PC-9 (cell line): ENCODE data around the gene SLC22A3. TPM values are rescaled to one million over a fixed set of nuclear protein-coding genes. Genes with fewer than 3 reads are reported as not detected.
"Not testable (repeated sequence)": the region's sequence is repeated elsewhere in the genome, so short reads cannot be mapped to it uniquely, and the experiment has no call there.

Source experiments
- BruUV-seq: library from RNA; stranded (reverse); fragments of 400-500 nt; replicated peaks from 2 replicates; lab custom pipeline; 2021; lab: Mats Ljungman, UMichigan
- CTCF ChIA-PET: fragments of 300-600 bp; sonication (Branson Sonifier 250); formaldehyde crosslinking; loops from one replicate; lab custom pipeline; 2022; ENCODE audit warnings: antibody characterized with exemption; lab: Charles Lee
- POLR2A ChIA-PET: fragments of 300-600 bp; sonication (Branson Sonifier 250); formaldehyde crosslinking; loops from one replicate; lab custom pipeline; 2022; ENCODE audit warnings: antibody characterized with exemption; ENCODE audit not compliant: unreplicated experiment; lab: Charles Lee
- DNase-seq, 2 experiments: peaks; one replicate each; pipeline versions ENCODE4 v3.0.0 to v3.0.0-alpha.2; 2015 to 2022; ENCODE audit warnings: mixed read lengths in 1 of 2
- H2AFZ ChIP-seq: fragments of 200-600 bp; sonication (generic); 2 replicates; pipeline ENCODE4 v1.8.1; 2017; ENCODE audit warnings: antibody characterized with exemption
- H3F3A ChIP-seq: fragments of 200-600 bp; sonication (generic); 2 replicates; pipeline ENCODE4 v1.8.1; 2017; ENCODE audit warnings: antibody characterized with exemption, mild to moderate bottlenecking, low read depth; ENCODE audit not compliant: insufficient read depth
- H3K27ac ChIP-seq: fragments of 200-600 bp; sonication (generic); 2 replicates; pipeline ENCODE4 v1.6.1; 2016; ENCODE audit warnings: mixed run types
- H3K27me3 ChIP-seq: fragments of 200-600 bp; sonication (generic); 2 replicates; pipeline ENCODE4 v1.6.1; 2016; ENCODE audit warnings: low read depth, mixed run types; ENCODE audit not compliant: insufficient read depth
- H3K36me3 ChIP-seq: fragments of 200-600 bp; sonication (generic); 2 replicates; pipeline ENCODE4 v1.6.1; 2016; ENCODE audit warnings: low read depth, mixed run types
- H3K4me1 ChIP-seq: fragments of 200-600 bp; sonication (generic); replicated peaks from 2 replicates; pipeline ENCODE4 v1.6.1; 2016; ENCODE audit warnings: mixed run types; ENCODE audit not compliant: insufficient read depth
- H3K4me2 ChIP-seq: fragments of 200-600 bp; sonication (generic); 2 replicates; pipeline ENCODE4 v1.6.1; 2017; ENCODE audit warnings: mixed run types
- H3K4me3 ChIP-seq: fragments of 200-600 bp; sonication (generic); 2 replicates; pipeline ENCODE4 v1.6.1; 2016; ENCODE audit warnings: mixed run types
- H3K79me2 ChIP-seq: fragments of 200-600 bp; sonication (generic); 2 replicates; pipeline ENCODE4 v1.6.1; 2017; ENCODE audit warnings: low read depth, mixed run types
- H3K9me2 ChIP-seq: fragments of 200-600 bp; sonication (generic); 2 replicates; pipeline ENCODE4 v1.8.1; 2017; ENCODE audit warnings: mild to moderate bottlenecking; ENCODE audit not compliant: insufficient read depth
- H3K9me3 ChIP-seq: fragments of 200-600 bp; sonication (generic); 2 replicates; pipeline ENCODE4 v1.8.1; 2016; ENCODE audit warnings: low read depth; ENCODE audit not compliant: insufficient read depth
- H4K20me1 ChIP-seq: fragments of 200-600 bp; sonication (generic); 2 replicates; pipeline ENCODE4 v1.8.1; 2017; ENCODE audit not compliant: insufficient read depth
- EZH2 ChIP-seq: fragments of 200-600 bp; sonication (generic); IDR thresholded peaks from 2 replicates; pipeline ENCODE4 v1.8.0; 2017; ENCODE audit warnings: antibody characterized with exemption, low read depth
- intact Hi-C: fragments of 100-400 bp; cut with micrococcal nuclease; formaldehyde crosslinking; loops from one replicate; pipeline ENCODE4 v1.10.0; 2022; ENCODE audit not compliant: unreplicated experiment
- total RNA-seq: library from RNA; stranded (reverse); gene quantifications from 2 replicates; pipeline ENCODE4 v1.2.3, GENCODE V29; 2021
- TF ChIP-seq, protein P1 (sequence below): fragments of 200-600 bp; sonication (generic); conservative IDR thresholded peaks from 2 replicates; pipeline ENCODE4 v1.6.1; 2017; ENCODE audit warnings: mixed run types, antibody characterized with exemption, mild to moderate bottlenecking, moderate library complexity

SLC22A3 gene
- total RNA-seq, 1 experiment from 2014 or later = not detected

GRCh38 chr6:160387916-160388643, 39.9 kb downstream of the SLC22A3 start:
- TF ChIP-seq, protein P1, sequence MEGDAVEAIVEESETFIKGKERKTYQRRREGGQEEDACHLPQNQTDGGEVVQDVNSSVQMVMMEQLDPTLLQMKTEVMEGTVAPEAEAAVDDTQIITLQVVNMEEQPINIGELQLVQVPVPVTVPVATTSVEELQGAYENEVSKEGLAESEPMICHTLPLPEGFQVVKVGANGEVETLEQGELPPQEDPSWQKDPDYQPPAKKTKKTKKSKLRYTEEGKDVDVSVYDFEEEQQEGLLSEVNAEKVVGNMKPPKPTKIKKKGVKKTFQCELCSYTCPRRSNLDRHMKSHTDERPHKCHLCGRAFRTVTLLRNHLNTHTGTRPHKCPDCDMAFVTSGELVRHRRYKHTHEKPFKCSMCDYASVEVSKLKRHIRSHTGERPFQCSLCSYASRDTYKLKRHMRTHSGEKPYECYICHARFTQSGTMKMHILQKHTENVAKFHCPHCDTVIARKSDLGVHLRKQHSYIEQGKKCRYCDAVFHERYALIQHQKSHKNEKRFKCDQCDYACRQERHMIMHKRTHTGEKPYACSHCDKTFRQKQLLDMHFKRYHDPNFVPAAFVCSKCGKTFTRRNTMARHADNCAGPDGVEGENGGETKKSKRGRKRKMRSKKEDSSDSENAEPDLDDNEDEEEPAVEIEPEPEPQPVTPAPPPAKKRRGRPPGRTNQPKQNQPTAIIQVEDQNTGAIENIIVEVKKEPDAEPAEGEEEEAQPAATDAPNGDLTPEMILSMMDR = no peak
- TF ChIP-seq EZH2 = no peak
- no peak for DNase-seq
- H3K9me3 ChIP-seq = peaks cover 3% of the 10 kb centered on the region; the same call in 1 of the 2 replicates
- CTCF ChIA-PET = no interaction called here
- no peak overlapping the region for H3K27ac ChIP-seq
- intact Hi-C loops = no loop called here
- H3K79me2 ChIP-seq = no peaks in the 10 kb centered on the region
- no peak overlapping the region for H3K4me3 ChIP-seq
- no peaks in the 10 kb centered on the region for H3K27me3 ChIP-seq
- peaks cover 26% of the 10 kb centered on the region; the same call in 1 of the 2 replicates for H3F3A ChIP-seq
- no peaks in the 10 kb centered on the region for H4K20me1 ChIP-seq
- peaks cover 44% of the 10 kb centered on the region for H3K4me1 ChIP-seq
- no peak overlapping the region for H2AFZ ChIP-seq
- H3K9me2 ChIP-seq = no peaks in the 10 kb centered on the region
- no TSS peak for BruUV-seq
- H3K36me3 ChIP-seq = no peaks in the 10 kb centered on the region
- H3K4me2 ChIP-seq = peak overlapping the region; percentile 38; the same call in 1 of the 2 replicates
- POLR2A ChIA-PET = no interaction called here

DNA sequence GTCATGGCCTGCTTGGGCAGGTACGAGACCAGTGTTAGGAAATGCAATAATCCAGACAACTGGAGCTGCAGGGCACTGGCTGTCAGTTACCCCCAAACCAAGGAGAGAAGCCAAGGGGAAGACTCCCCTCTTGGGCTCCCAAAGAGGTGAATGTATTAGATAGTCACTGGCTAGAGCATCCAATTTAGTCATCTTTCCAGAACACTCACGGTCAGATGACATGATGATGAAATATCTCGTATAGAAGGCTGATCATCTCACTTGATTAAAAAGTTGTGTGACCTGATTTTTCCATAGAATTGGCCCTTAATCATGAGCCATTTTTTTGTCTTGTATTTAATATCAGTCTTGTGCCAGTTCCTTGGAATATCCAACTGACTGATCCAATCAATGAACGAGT, 40.7 kb downstream of the SLC22A3 start:
- peaks cover 3% of the 10 kb centered on the region; the same call in 1 of the 2 replicates for H3K9me3 ChIP-seq
- no peaks in the 10 kb centered on the region for H3K27me3 ChIP-seq
- H3F3A ChIP-seq = peaks cover 26% of the 10 kb centered on the region; the same call in 1 of the 2 replicates
- TF ChIP-seq, protein P1 = no peak
- TF ChIP-seq EZH2 = no peak
- no peak overlapping the region for H3K4me3 ChIP-seq
- no TSS peak for BruUV-seq
- POLR2A ChIA-PET = no interaction called here
- H3K9me2 ChIP-seq = no peaks in the 10 kb centered on the region
- H3K36me3 ChIP-seq = no peaks in the 10 kb centered on the region
- CTCF ChIA-PET = no interaction called here
- intact Hi-C loops = no loop called here
- DNase-seq = no peak
- H3K4me2 ChIP-seq = no peak overlapping the region
- H3K27ac ChIP-seq = no peak overlapping the region
- peaks cover 44% of the 10 kb centered on the region for H3K4me1 ChIP-seq
- no peaks in the 10 kb centered on the region for H3K79me2 ChIP-seq
- H2AFZ ChIP-seq = no peak overlapping the region
- no peaks in the 10 kb centered on the region for H4K20me1 ChIP-seq

DNA sequence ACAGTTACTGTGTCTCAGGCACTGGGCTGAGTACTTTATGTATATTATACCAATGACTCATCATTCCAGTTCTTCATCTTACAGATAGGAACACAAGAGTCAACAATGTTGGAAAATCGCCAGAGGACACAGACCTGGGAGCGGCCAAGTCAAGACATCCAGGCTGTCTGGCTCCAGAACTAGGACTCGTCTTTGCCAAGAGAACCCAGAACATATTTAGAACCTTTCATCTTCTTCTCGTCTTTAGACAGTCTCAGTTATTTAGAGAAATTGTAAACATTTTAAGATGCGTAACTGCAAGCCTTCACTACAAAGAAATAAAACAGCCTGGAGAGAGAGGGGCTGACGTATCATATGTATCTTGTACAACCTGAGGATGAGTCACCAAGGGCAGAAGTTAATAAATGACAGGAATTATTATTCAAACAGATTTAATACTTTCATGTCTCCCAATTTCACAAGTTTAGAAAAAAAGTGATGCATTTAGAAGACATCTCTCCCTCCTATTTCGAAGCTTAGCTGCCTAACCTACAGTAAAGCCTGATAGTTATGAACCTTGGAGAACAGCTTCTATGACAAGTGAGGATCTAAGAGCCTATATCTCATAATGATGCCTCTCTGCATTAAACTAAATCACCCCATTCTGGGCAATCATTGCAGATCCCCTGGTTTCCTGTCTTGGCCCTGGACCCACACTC, 43.4 kb downstream of the SLC22A3 start:
- peaks cover 36% of the 10 kb centered on the region for H3K4me1 ChIP-seq
- TF ChIP-seq, protein P1 = no peak
- no peak for TF ChIP-seq EZH2
- no TSS peak for BruUV-seq
- peaks cover 3% of the 10 kb centered on the region; the same call in 1 of the 2 replicates for H3K9me3 ChIP-seq
- CTCF ChIA-PET = no interaction called here
- POLR2A ChIA-PET = no interaction called here
- H3F3A ChIP-seq = peaks cover 26% of the 10 kb centered on the region; the same call in 1 of the 2 replicates
- H3K27me3 ChIP-seq = no peaks in the 10 kb centered on the region
- peak overlapping the region; percentile 59 for H2AFZ ChIP-seq
- no peaks in the 10 kb centered on the region for H3K79me2 ChIP-seq
- peak overlapping the region; percentile 14; the same call in 1 of the 2 replicates for H3K4me3 ChIP-seq
- no peaks in the 10 kb centered on the region for H3K9me2 ChIP-seq
- DNase-seq = peak in 1 of 2 experiments; percentile 78
- no peaks in the 10 kb centered on the region for H4K20me1 ChIP-seq
- peak overlapping the region; percentile 35 for H3K27ac ChIP-seq
- intact Hi-C loops = no loop called here
- H3K4me2 ChIP-seq = peak overlapping the region; percentile 66
- H3K36me3 ChIP-seq = no peaks in the 10 kb centered on the region

DNA sequence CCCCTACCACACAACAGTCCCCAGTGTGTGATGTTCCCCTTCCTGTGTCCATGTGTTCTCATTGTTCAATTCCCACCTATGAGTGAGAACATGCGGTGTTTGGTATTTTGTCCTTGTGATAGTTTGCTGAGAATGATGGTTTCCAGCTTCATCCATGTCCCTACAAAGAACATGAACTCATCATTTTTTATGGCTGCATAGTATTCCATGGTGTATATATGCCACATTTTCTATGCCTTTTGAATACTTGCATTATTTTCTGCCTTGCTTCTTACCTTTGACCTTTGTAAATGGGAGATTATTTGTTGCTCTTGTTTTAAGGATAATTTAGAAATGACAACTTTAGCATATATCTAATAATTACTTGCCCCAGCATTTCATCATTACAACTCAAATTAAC, 45.3 kb downstream of the SLC22A3 start:
- H3K4me1 ChIP-seq = peaks cover 20% of the 10 kb centered on the region
- H3K9me2 ChIP-seq, H3K36me3 ChIP-seq, POLR2A ChIA-PET, H3K4me2 ChIP-seq, BruUV-seq, H3K9me3 ChIP-seq, H3K4me3 ChIP-seq, intact Hi-C loops, CTCF ChIA-PET, H2AFZ ChIP-seq, H3K79me2 ChIP-seq, H3K27me3 ChIP-seq, DNase-seq, H3K27ac ChIP-seq, H4K20me1 ChIP-seq: not testable (repeated sequence)
- H3F3A ChIP-seq = peaks cover 16% of the 10 kb centered on the region; the same call in 1 of the 2 replicates
